Renal cortex interstitium (tissue), 11 donors: ENCODE data around the gene MRPL4. TPM values are rescaled to one million over a fixed set of nuclear protein-coding genes. Genes with fewer than 3 reads are reported as not detected.

Experiments used
- DNase-seq, 11 donors: peaks; one replicate each; pipeline ENCODE4 v3.0.0-alpha.2; 2013; ENCODE audit warnings: low read depth in 9 of 11, low spot score in 4 of 11; ENCODE audit errors: extremely low read depth in 1 of 11
- polyA plus RNA-seq, 3 donors: library from polyadenylated mRNA; unstranded; fragments of 120-200 nt; gene quantifications; one replicate each; pipeline ENCODE4 v1.2.1, GENCODE V29; 2013; ENCODE audit not compliant: insufficient read length in 3 of 3

Gene MRPL4
- polyA plus RNA-seq, 3 donors, result 32.0 to 51.4 (median 50.5) TPM

- no peak for DNase-seq
Observed at GRCh38 chr19:10292789-10293636, 41.0 kb downstream of the MRPL4 start.

- no peak for DNase-seq
Observed at GRCh38 chr19:10293637-10294367, 41.8 kb downstream of the MRPL4 start.

- no peak for DNase-seq
Observed at GRCh38 chr19:10294368-10294697, 42.3 kb downstream of the MRPL4 start.

GRCh38 chr19:10295305-10295846 is 43.4 kb downstream of the MRPL4 start:
- no peak for DNase-seq

- DNase-seq, result no peak
Observed at GRCh38 chr19:10295847-10296591, 44.0 kb downstream of the MRPL4 start.

GRCh38 chr19:10299545-10300458 is 47.8 kb downstream of the MRPL4 start:
- DNase-seq, result no peak

- DNase-seq, result no peak
Observed at GRCh38 chr19:10305139-10305806, 53.3 kb downstream of the MRPL4 start.

GRCh38 chr19:10306327-10306726 is 54.3 kb downstream of the MRPL4 start:
- DNase-seq, result no peak

- DNase-seq, result no peak
Observed at GRCh38 chr19:10309423-10309822, 57.4 kb downstream of the MRPL4 start, which contains the start of gene ZGLP1. Gene ZGLP1, minus strand, starts transcription at chr19:10309815.

Other genes starting within 250 kb of the MRPL4 start
- gene COL5A3, start 241.7 kb upstream of the MRPL4 start, polyA plus RNA-seq, result 1 to 10 TPM in 1 of 3 donors, under 1 TPM in 2; 0.56 to 1.7 (median 0.96) TPM
- under 1 TPM in 1 of 3 donors, not detected in 2; 0.27 TPM for gene RDH8, start 238.7 kb upstream of the MRPL4 start, polyA plus RNA-seq
- 10 to 100 TPM; 24.1 to 31.0 (median 25.9) TPM for gene SHFL, start 165.9 kb upstream of the MRPL4 start, polyA plus RNA-seq
- 1 to 10 TPM; 1.4 to 2.9 (median 2.9) TPM for gene ANGPTL6, start 149.5 kb upstream of the MRPL4 start, polyA plus RNA-seq
- gene PPAN, start 145.9 kb upstream of the MRPL4 start, polyA plus RNA-seq, result 10 to 100 TPM; 24.7 to 38.9 (median 34.5) TPM
- gene P2RY11, start 140.5 kb upstream of the MRPL4 start, polyA plus RNA-seq, result 10 to 100 TPM; 11.1 to 16.8 (median 14.6) TPM
- 100 to 1,000 TPM; 194 to 214 (median 205) TPM for gene EIF3G, start 132.3 kb upstream of the MRPL4 start, polyA plus RNA-seq
- 100 to 1,000 TPM; 103 to 131 (median 113) TPM for gene DNMT1, start 57.3 kb upstream of the MRPL4 start, polyA plus RNA-seq
- 10 to 100 TPM; 10.2 to 13.0 (median 12.2) TPM for gene S1PR2, start 20.9 kb upstream of the MRPL4 start, polyA plus RNA-seq
- 1 to 10 TPM; 5.3 to 6.7 (median 6.7) TPM for gene ICAM1, start 18.9 kb downstream of the MRPL4 start, polyA plus RNA-seq
- under 1 TPM; 0.22 to 0.44 (median 0.24) TPM for gene ICAM4, start 34.7 kb downstream of the MRPL4 start, polyA plus RNA-seq
- gene ICAM5, start 37.7 kb downstream of the MRPL4 start, polyA plus RNA-seq, result under 1 TPM; 0.12 to 0.42 (median 0.24) TPM
- gene ZGLP1, start 57.6 kb downstream of the MRPL4 start, polyA plus RNA-seq, result 1 to 10 TPM; 5.6 to 9.7 (median 6.3) TPM
- gene FDX2, start 63.8 kb downstream of the MRPL4 start, polyA plus RNA-seq, result 10 to 100 TPM; 14.5 to 23.3 (median 20.6) TPM
- 10 to 100 TPM; 21.0 to 38.9 (median 37.3) TPM for gene RAVER1, start 81.3 kb downstream of the MRPL4 start, polyA plus RNA-seq
- gene ICAM3, start 87.4 kb downstream of the MRPL4 start, polyA plus RNA-seq, result 10 to 100 TPM in 1 of 3 donors, 1 to 10 TPM in 2; 8.2 to 10.4 (median 10.0) TPM
- gene TYK2, start 128.4 kb downstream of the MRPL4 start, polyA plus RNA-seq, result 100 to 1,000 TPM; 101 to 151 (median 123) TPM
- gene CDC37, start 151.3 kb downstream of the MRPL4 start, polyA plus RNA-seq, result 100 to 1,000 TPM; 132 to 185 (median 178) TPM
- gene PDE4A, start 168.3 kb downstream of the MRPL4 start, polyA plus RNA-seq, result 1 to 10 TPM; 1.9 to 5.1 (median 2.1) TPM